Measurements from ENCODE around the gene TMX2. TPM values are rescaled to one million over a fixed set of nuclear protein-coding genes. Genes with fewer than 3 reads are reported as not detected.

Gene TMX2
- total RNA-seq, 1 experiment from 2014 or later = 93.9 TPM

- H4K20me1 ChIP-seq (ENCODE audit: insufficient read depth) = peaks cover 4% of the 10 kb centered on the region; the same call in 1 of the 2 replicates
- TF ChIP-seq FOSL1 (IDR thresholded peaks at IDR 0.05; ENCODE audit: low read depth) (peak; percentile 37; the same call in 1 of the 2 replicates), POLR2AphosphoS5 (IDR thresholded peaks at IDR 0.05; ENCODE audit: low read depth, low read length) (no peak), CBX3 (IDR thresholded peaks at IDR 0.05; ENCODE audit: low read depth) (0 out of 2 replicates have a peak, but pooled peaks have one; percentile 19)
- ChIA-PET RAD21 (ENCODE audit: low non-redundant PET in 1 of 2, low total read pairs in 2 of 2, uncharacterized antibody in 2 of 2, unreplicated experiment in 2 of 2) (interaction anchor here in 1 of 2 experiments (0.6 kb wide), 1 partner anchor 25 kb away, joined by 3 read pairs; no protein-coding TSS in a partner anchor), CTCF (no interaction called here), POLR2A (interaction anchor here (0.7 to 1.5 kb wide), 5 partner anchors 12 to 810 kb away, joined by 3 to 6 read pairs (median 4); partner anchors contain the start of gene CTNND1)
- H3K9ac ChIP-seq (ENCODE audit: low read length) = peak overlapping the region; percentile 19
- ATAC-seq (peak; percentile 33; the same call in 1 of the 2 replicates), DNase-seq (ENCODE audit: low read depth, low spot score) (no peak)
- H3K4me3 ChIP-seq (replicated peaks in 1 of 2; ENCODE audit: low read depth in 1 of 2, low read length in 2 of 2) = peak overlapping the region in 1 of 2 experiments; percentile 3; a peak in 1 of 4 replicates
- TSS peak; percentile 22 for BruUV-seq (replicated peaks)
- peaks cover 98% of the 10 kb centered on the region for H3K79me2 ChIP-seq (ENCODE audit: insufficient read depth, low read length)
- H2AFZ ChIP-seq (ENCODE audit: low read depth, low read length, poor library complexity, severe bottlenecking) = no peak overlapping the region
- intact Hi-C loops (cut with micrococcal nuclease) = no loop called here
- H3K27me3 ChIP-seq (ENCODE audit: insufficient read depth, low read length) = no peaks in the 10 kb centered on the region
- no peaks in the 10 kb centered on the region for H3K9me3 ChIP-seq (ENCODE audit: control insufficient read depth in 1 of 2, insufficient read depth in 1 of 2, low read depth in 1 of 2, low read length in 2 of 2)
- peak overlapping the region; percentile 57 for H3K4me2 ChIP-seq (ENCODE audit: low read length)
- H3K27ac ChIP-seq (ENCODE audit: low read depth, low read length) = no peak overlapping the region; the same call in 1 of the 2 replicates
- no peaks in the 10 kb centered on the region for H3K9me2 ChIP-seq (ENCODE audit: insufficient read depth)
- no peaks in the 10 kb centered on the region for H3K36me3 ChIP-seq (ENCODE audit: control insufficient read depth in 1 of 2, insufficient read depth in 2 of 2, low read length in 2 of 2)
- H3K4me1 ChIP-seq (ENCODE audit: control insufficient read depth in 1 of 2, insufficient read depth in 2 of 2, low read length in 2 of 2) = peaks cover 86 to 88% of the 10 kb centered on the region in 2 experiments
Measured at GRCh38 chr11:57773026-57773598, 60.7 kb downstream of the TMX2 start.

GRCh38 chr11:57775491-57775890 lies 63.1 kb downstream of the TMX2 start:
- ChIA-PET RAD21 (ENCODE audit: low non-redundant PET in 1 of 2, low total read pairs in 2 of 2, uncharacterized antibody in 2 of 2, unreplicated experiment in 2 of 2) (no interaction called here), CTCF (no interaction called here), POLR2A (no interaction called here)
- Histone ChIP-seq H3K9me2 (ENCODE audit: insufficient read depth) (no peaks in the 10 kb centered on the region), H3K27me3 (ENCODE audit: insufficient read depth, low read length) (no peaks in the 10 kb centered on the region), H3K36me3 (ENCODE audit: control insufficient read depth in 1 of 2, insufficient read depth in 2 of 2, low read length in 2 of 2) (no peaks in the 10 kb centered on the region), H3K9me3 (ENCODE audit: control insufficient read depth in 1 of 2, insufficient read depth in 1 of 2, low read depth in 1 of 2, low read length in 2 of 2) (no peaks in the 10 kb centered on the region), H3K9ac (ENCODE audit: low read length) (peak overlapping the region; percentile 69), H3K27ac (ENCODE audit: low read depth, low read length) (peak overlapping the region; percentile 89), H4K20me1 (ENCODE audit: insufficient read depth) (peaks cover 4% of the 10 kb centered on the region; the same call in 1 of the 2 replicates), H3K4me1 (ENCODE audit: control insufficient read depth in 1 of 2, insufficient read depth in 2 of 2, low read length in 2 of 2) (peaks cover 93 to 98% of the 10 kb centered on the region in 2 experiments), H3K4me2 (ENCODE audit: low read length) (peak overlapping the region; percentile 72), H3K79me2 (ENCODE audit: insufficient read depth, low read length) (peaks cover 100% of the 10 kb centered on the region), H3K4me3 (replicated peaks in 1 of 2; ENCODE audit: low read depth in 1 of 2, low read length in 2 of 2) (no peak overlapping the region), H2AFZ (ENCODE audit: low read depth, low read length, poor library complexity, severe bottlenecking) (no peak overlapping the region)
- ATAC-seq (no peak), DNase-seq (ENCODE audit: low read depth, low spot score) (no peak)
- TF ChIP-seq SRF (IDR thresholded peaks at IDR 0.05; ENCODE audit: low read depth) = 0 out of 2 replicates have a peak, but pooled peaks have one; percentile 20
- TF ChIP-seq EZH2 (IDR thresholded peaks at IDR 0.05) = no peak
- intact Hi-C loops (cut with micrococcal nuclease) = no loop called here
- no TSS peak for BruUV-seq (replicated peaks)
